Peyer's patch (tissue), 4 donors: ENCODE data around the gene DDX4.

ENCODE experiments used
- CTCF ChIP-seq, 6 experiments: fragments of 450-650 bp in 4 of 6; fragments of 200-600 bp in 2 of 6; sonication (generic) in 1 of 6; IDR thresholded peaks; one replicate each; pipeline ENCODE4 v1.5.1; 2017 to 2019; ENCODE audit warnings: antibody characterized with exemption in 6 of 6, mild to moderate bottlenecking in 3 of 6, moderate library complexity in 1 of 6
- POLR2A ChIP-seq, 2 donors: fragments of 450-650 bp; IDR thresholded peaks; one replicate each; pipeline ENCODE4 v1.5.1; 2017; ENCODE audit warnings: antibody characterized with exemption in 2 of 2, mild to moderate bottlenecking in 2 of 2, moderate library complexity in 2 of 2

GRCh38 chr5:55724281-55724680, 13.6 kb upstream of the DDX4 start:
- TF ChIP-seq CTCF (IDR thresholded peaks at IDR 0.05), result no peak
- no peak for TF ChIP-seq POLR2A (IDR thresholded peaks at IDR 0.05)
